ENCODE data around the gene CUL3. TPM values are rescaled to one million over a fixed set of nuclear protein-coding genes. Genes with fewer than 3 reads are reported as not detected.

The CUL3 gene
- total RNA-seq, 1 donor from 2014 or later = 95.5 TPM

DNA sequence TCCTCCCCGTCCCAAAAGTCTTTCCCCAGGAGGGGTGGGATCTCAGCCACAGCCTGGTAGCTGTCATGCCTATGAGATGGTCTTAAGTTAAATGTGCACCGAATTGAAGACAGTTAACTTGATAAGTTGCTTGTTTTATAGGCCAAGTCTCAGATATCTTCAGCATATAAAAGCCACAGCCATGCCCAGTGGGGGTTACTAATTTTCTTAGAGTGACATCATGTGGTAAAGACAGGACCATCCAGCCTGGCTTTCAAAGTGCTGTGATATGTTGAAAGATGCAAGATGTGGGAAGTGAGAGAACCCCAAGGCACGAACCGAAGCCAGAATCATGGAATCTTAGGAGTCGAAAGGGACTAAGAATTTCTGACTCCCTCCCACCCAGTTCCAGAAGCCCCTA lies 141.1 kb downstream of the CUL3 start:
- Histone ChIP-seq H2AFZ (ENCODE audit: low read depth, low read length) (no peak overlapping the region), H3K79me2 (ENCODE audit: insufficient read depth, low read length) (no peaks in the 10 kb centered on the region), H3K9ac (ENCODE audit: low read length) (no peak overlapping the region), H3K27me3 (ENCODE audit: insufficient read depth, low read length) (no peaks in the 10 kb centered on the region), H3K36me3 (ENCODE audit: insufficient read depth, low read length) (no peaks in the 10 kb centered on the region), H4K20me1 (ENCODE audit: insufficient read depth, low read length) (no peaks in the 10 kb centered on the region), H3K27ac (ENCODE audit: low read depth, low read length) (no peak overlapping the region), H3K4me3 (ENCODE audit: insufficient read depth, low read depth, low read length) (no peak overlapping the region), H3K9me3 (ENCODE audit: insufficient read depth, low read depth, low read length) (no peaks in the 10 kb centered on the region), H3K4me2 (ENCODE audit: low read length) (no peak overlapping the region), H3K4me1 (ENCODE audit: insufficient read depth, low read length) (peaks cover 2% of the 10 kb centered on the region)
- TF ChIP-seq, protein P1, sequence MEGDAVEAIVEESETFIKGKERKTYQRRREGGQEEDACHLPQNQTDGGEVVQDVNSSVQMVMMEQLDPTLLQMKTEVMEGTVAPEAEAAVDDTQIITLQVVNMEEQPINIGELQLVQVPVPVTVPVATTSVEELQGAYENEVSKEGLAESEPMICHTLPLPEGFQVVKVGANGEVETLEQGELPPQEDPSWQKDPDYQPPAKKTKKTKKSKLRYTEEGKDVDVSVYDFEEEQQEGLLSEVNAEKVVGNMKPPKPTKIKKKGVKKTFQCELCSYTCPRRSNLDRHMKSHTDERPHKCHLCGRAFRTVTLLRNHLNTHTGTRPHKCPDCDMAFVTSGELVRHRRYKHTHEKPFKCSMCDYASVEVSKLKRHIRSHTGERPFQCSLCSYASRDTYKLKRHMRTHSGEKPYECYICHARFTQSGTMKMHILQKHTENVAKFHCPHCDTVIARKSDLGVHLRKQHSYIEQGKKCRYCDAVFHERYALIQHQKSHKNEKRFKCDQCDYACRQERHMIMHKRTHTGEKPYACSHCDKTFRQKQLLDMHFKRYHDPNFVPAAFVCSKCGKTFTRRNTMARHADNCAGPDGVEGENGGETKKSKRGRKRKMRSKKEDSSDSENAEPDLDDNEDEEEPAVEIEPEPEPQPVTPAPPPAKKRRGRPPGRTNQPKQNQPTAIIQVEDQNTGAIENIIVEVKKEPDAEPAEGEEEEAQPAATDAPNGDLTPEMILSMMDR (IDR thresholded peaks at IDR 0.05; ENCODE audit: insufficient read depth, low read depth, low read length) = no peak
- TF ChIP-seq EZH2 (IDR thresholded peaks at IDR 0.05; ENCODE audit: insufficient read depth, low read length) = no peak
- no peak for FAIRE-seq
- Mint-ChIP-seq H3K9me3 (ENCODE audit: unreplicated experiment) (peaks cover 4% of the 10 kb centered on the region), H3K4me3 (ENCODE audit: unreplicated experiment) (no peak overlapping the region), H3K27ac (ENCODE audit: unreplicated experiment) (no peak overlapping the region), H3K4me1 (ENCODE audit: low read depth, unreplicated experiment) (no peaks in the 10 kb centered on the region), H3K36me3 (ENCODE audit: low read depth, unreplicated experiment) (no peaks in the 10 kb centered on the region), H3K27me3 (ENCODE audit: low read depth, unreplicated experiment) (peaks cover 3% of the 10 kb centered on the region)
- DNase-seq (ENCODE audit: low read depth) = no peak

DNA sequence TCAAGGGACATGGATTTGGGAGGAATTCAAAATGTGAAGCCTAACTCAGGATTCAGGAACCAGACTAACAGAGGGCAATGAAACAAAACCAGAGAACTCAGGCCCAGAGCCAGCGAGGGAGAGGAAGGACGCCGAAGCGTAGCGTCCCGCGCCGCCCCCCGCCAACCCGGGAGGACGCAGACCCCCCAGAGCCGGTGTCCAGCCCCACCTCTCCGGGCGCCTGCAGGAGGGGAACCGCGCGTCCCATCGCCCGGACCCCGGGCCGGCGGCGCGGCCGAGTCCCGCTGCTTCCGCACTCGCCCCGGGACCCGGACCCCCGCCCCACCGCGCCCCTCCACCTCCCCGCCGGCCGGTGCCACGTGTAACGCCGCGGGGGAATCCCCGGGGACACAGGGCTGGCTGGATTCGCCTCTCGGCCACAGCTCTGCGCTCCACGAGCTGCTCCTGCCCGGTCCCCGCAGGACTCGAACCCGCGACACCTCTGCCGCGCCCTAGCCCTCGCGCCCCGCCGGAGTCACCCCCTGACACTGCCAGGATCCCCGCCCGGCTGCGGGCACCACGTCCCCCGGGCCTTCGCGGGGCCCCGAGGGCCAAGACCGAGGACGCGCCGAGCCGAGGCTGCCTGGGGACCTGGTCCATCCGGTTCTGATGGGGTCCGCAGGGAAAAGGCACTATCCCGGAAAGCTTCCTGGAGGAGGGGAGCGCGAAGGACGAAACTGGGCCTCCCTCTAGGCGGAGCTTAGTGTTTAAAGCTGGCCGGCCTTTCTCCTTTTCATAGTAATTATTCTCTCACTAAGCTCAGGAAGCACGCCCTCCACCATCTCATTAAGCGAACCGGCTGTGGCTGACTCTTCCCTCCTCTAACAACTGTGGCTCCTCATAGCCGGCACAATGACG lies 142.8 kb downstream of the CUL3 start:
- Histone ChIP-seq H3K9me3 (ENCODE audit: insufficient read depth, low read depth, low read length) (no peaks in the 10 kb centered on the region), H3K4me2 (ENCODE audit: low read length) (peak overlapping the region; percentile 90), H3K79me2 (ENCODE audit: insufficient read depth, low read length) (no peaks in the 10 kb centered on the region), H3K4me3 (ENCODE audit: insufficient read depth, low read depth, low read length) (peak overlapping the region; percentile 63), H3K4me1 (ENCODE audit: insufficient read depth, low read length) (peaks cover 2% of the 10 kb centered on the region), H3K27me3 (ENCODE audit: insufficient read depth, low read length) (no peaks in the 10 kb centered on the region), H3K27ac (ENCODE audit: low read depth, low read length) (no peak overlapping the region), H2AFZ (ENCODE audit: low read depth, low read length) (peak overlapping the region; percentile 94), H3K36me3 (ENCODE audit: insufficient read depth, low read length) (no peaks in the 10 kb centered on the region), H3K9ac (ENCODE audit: low read length) (peak overlapping the region; percentile 79), H4K20me1 (ENCODE audit: insufficient read depth, low read length) (no peaks in the 10 kb centered on the region)
- Mint-ChIP-seq H3K36me3 (ENCODE audit: low read depth, unreplicated experiment) (no peaks in the 10 kb centered on the region), H3K27me3 (ENCODE audit: low read depth, unreplicated experiment) (peaks cover 3% of the 10 kb centered on the region), H3K4me1 (ENCODE audit: low read depth, unreplicated experiment) (no peaks in the 10 kb centered on the region), H3K27ac (ENCODE audit: unreplicated experiment) (no peak overlapping the region), H3K9me3 (ENCODE audit: unreplicated experiment) (peaks cover 4% of the 10 kb centered on the region), H3K4me3 (ENCODE audit: unreplicated experiment) (no peak overlapping the region)
- no peak for FAIRE-seq
- DNase-seq (ENCODE audit: low read depth) = peak; percentile 26
- no peak for TF ChIP-seq EZH2 (IDR thresholded peaks at IDR 0.05; ENCODE audit: insufficient read depth, low read length)
- TF ChIP-seq, protein P1 (IDR thresholded peaks at IDR 0.05; ENCODE audit: insufficient read depth, low read depth, low read length) = no peak

DNA sequence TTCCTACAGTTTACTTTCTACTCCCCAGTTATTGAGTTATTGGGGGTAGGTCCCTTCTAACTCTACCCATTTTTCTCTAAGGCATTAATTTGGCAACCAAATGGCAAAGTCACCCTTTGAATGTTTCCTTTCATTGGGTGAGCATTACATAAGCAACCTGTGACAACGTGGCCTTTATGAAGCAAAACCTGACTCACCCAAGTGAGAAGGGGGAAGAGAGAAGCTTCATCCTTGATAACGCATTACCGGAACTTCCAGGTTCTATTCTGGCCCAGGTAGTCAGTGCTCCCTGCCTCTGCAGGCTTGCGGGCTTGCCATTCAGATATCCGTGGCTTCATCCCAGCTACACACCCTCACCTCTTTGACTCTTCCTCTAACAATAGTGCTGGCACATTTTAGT lies 144.2 kb downstream of the CUL3 start:
- Histone ChIP-seq H4K20me1 (ENCODE audit: insufficient read depth, low read length) (no peaks in the 10 kb centered on the region), H3K4me3 (ENCODE audit: insufficient read depth, low read depth, low read length) (no peak overlapping the region), H3K9me3 (ENCODE audit: insufficient read depth, low read depth, low read length) (no peaks in the 10 kb centered on the region), H3K4me1 (ENCODE audit: insufficient read depth, low read length) (peaks cover 2% of the 10 kb centered on the region), H3K27ac (ENCODE audit: low read depth, low read length) (no peak overlapping the region), H2AFZ (ENCODE audit: low read depth, low read length) (no peak overlapping the region), H3K79me2 (ENCODE audit: insufficient read depth, low read length) (no peaks in the 10 kb centered on the region), H3K9ac (ENCODE audit: low read length) (no peak overlapping the region), H3K27me3 (ENCODE audit: insufficient read depth, low read length) (no peaks in the 10 kb centered on the region), H3K36me3 (ENCODE audit: insufficient read depth, low read length) (no peaks in the 10 kb centered on the region), H3K4me2 (ENCODE audit: low read length) (no peak overlapping the region)
- Mint-ChIP-seq H3K36me3 (ENCODE audit: low read depth, unreplicated experiment) (no peaks in the 10 kb centered on the region), H3K27me3 (ENCODE audit: low read depth, unreplicated experiment) (peaks cover 3% of the 10 kb centered on the region), H3K27ac (ENCODE audit: unreplicated experiment) (no peak overlapping the region), H3K9me3 (ENCODE audit: unreplicated experiment) (peaks cover 4% of the 10 kb centered on the region), H3K4me3 (ENCODE audit: unreplicated experiment) (no peak overlapping the region), H3K4me1 (ENCODE audit: low read depth, unreplicated experiment) (no peaks in the 10 kb centered on the region)
- DNase-seq (ENCODE audit: low read depth) = no peak
- TF ChIP-seq, protein P1 (IDR thresholded peaks at IDR 0.05; ENCODE audit: insufficient read depth, low read depth, low read length) = no peak
- TF ChIP-seq EZH2 (IDR thresholded peaks at IDR 0.05; ENCODE audit: insufficient read depth, low read length) = no peak
- no peak for FAIRE-seq

Data from astrocyte (in vitro differentiated cells and primary cell).